Peyer's patch (tissue), 4 donors: Measurements from ENCODE around the gene POU2AF3. TPM values are rescaled to one million over a fixed set of nuclear protein-coding genes. Genes with fewer than 3 reads are reported as not detected.

Experiments
- DNase-seq, 3 donors: peaks; one replicate each; pipeline ENCODE4 v3.0.0-alpha.2; 2017 to 2019
- H3K27ac ChIP-seq, 4 donors: fragments of 200-600 bp; sonication (generic); one replicate each; pipeline ENCODE4 v1.5.1; 2016 to 2019
- H3K27me3 ChIP-seq, 2 donors: fragments of 200-600 bp; sonication (generic); one replicate each; pipeline ENCODE4 v1.5.1; 2019
- H3K36me3 ChIP-seq, 3 donors: fragments of 200-600 bp; sonication (generic); one replicate each; pipeline ENCODE4 v1.5.1; 2016 to 2019
- H3K4me1 ChIP-seq, 4 donors: fragments of 200-600 bp; sonication (generic); one replicate each; pipeline ENCODE4 v1.5.1; 2016 to 2019
- H3K4me3 ChIP-seq, 4 donors: fragments of 200-600 bp; sonication (generic); 1 replicate in 3 of 4; 2 replicates in 1 of 4; pipeline ENCODE4 v1.5.1; 2016 to 2019; ENCODE audit warnings: mild to moderate bottlenecking in 1 of 4
- H3K9me3 ChIP-seq, 4 donors: fragments of 200-600 bp; sonication (generic); one replicate each; pipeline ENCODE4 v1.5.1; 2016 to 2019; ENCODE audit warnings: mild to moderate bottlenecking in 1 of 4
- POLR2A ChIP-seq, 2 donors: fragments of 450-650 bp; IDR thresholded peaks; one replicate each; pipeline ENCODE4 v1.5.1; 2017; ENCODE audit warnings: antibody characterized with exemption in 2 of 2, mild to moderate bottlenecking in 2 of 2, moderate library complexity in 2 of 2
- total RNA-seq, 4 donors: library from RNA; depleted of rRNA; stranded (reverse); fragments of >200 nt; gene quantifications; one replicate each; pipeline ENCODE4 v1.1.0, GENCODE V29; 2016
- TF ChIP-seq, protein P1 (sequence below), 6 experiments: fragments of 450-650 bp in 4 of 6; fragments of 200-600 bp in 2 of 6; sonication (generic) in 1 of 6; IDR thresholded peaks; one replicate each; pipeline ENCODE4 v1.5.1; 2017 to 2019; ENCODE audit warnings: antibody characterized with exemption in 6 of 6, mild to moderate bottlenecking in 3 of 6, moderate library complexity in 1 of 6

The POU2AF3 gene
- total RNA-seq, 4 donors from 2014 or later, result 2.5 to 14.9 (median 11.4) TPM

DNA sequence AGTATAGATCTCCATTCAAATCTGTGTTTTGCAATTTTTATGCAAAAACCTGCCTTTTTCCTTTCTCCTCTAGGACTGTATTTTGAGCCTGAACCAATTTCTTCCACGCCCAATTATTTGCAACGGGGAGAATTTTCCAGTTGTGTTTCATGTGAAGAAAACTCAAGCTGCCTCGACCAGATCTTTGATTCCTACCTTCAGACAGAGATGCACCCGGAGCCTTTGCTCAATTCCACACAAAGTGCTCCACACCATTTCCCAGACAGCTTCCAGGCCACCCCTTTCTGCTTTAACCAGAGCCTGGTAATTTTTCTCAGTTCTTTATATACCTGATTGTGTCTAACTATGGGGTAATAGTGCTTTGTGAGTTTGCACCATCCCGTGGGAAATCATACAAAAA is 8.0 kb downstream of the POU2AF3 start:
- Histone ChIP-seq H3K4me3 (no peak overlapping the region), H3K27ac (no peak overlapping the region), H3K27me3 (no peaks in the 10 kb centered on the region), H3K36me3 (no peaks in the 10 kb centered on the region), H3K9me3 (no peaks in the 10 kb centered on the region), H3K4me1 (peaks cover 0 to 25% (median 0%) of the 10 kb centered on the region in 4 donors)
- DNase-seq, result no peak
- TF ChIP-seq, protein P1, sequence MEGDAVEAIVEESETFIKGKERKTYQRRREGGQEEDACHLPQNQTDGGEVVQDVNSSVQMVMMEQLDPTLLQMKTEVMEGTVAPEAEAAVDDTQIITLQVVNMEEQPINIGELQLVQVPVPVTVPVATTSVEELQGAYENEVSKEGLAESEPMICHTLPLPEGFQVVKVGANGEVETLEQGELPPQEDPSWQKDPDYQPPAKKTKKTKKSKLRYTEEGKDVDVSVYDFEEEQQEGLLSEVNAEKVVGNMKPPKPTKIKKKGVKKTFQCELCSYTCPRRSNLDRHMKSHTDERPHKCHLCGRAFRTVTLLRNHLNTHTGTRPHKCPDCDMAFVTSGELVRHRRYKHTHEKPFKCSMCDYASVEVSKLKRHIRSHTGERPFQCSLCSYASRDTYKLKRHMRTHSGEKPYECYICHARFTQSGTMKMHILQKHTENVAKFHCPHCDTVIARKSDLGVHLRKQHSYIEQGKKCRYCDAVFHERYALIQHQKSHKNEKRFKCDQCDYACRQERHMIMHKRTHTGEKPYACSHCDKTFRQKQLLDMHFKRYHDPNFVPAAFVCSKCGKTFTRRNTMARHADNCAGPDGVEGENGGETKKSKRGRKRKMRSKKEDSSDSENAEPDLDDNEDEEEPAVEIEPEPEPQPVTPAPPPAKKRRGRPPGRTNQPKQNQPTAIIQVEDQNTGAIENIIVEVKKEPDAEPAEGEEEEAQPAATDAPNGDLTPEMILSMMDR (IDR thresholded peaks at IDR 0.05), result no peak
- no peak for TF ChIP-seq POLR2A (IDR thresholded peaks at IDR 0.05)

DNA sequence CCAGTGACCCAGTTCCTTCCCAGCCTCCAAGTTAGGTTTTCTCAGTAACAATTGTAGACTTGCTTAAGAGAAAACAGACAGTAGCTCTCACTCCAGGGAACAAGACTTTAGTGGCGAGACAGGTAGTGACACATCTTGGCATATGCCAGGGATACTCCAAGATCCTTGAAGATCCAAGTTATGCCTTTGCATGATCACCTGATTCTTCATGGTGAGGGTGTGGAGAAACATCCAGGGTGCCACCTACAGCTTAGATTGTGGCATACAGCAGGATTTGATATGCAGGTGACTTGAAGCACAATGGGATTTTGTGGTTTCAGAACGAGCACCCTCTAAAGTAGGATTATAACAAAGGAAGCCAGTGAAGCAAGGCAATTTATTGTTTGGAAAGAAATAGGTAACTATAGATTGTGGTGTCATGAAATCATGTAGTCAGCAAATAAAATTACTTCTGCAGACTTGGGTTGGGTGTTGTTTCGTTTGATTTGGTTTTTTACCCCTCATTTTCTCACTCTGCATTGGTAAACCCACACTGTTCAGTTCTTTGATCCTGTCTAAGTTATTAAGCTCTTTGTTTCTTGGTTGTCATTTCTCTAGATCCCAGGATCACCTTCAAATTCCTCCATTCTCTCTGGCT is 9.2 kb downstream of the POU2AF3 start:
- DNase-seq, result no peak
- Histone ChIP-seq H3K4me1 (peaks cover 0 to 15% (median 0%) of the 10 kb centered on the region in 4 donors), H3K4me3 (no peak overlapping the region), H3K36me3 (no peaks in the 10 kb centered on the region), H3K9me3 (no peaks in the 10 kb centered on the region), H3K27me3 (no peaks in the 10 kb centered on the region), H3K27ac (peak overlapping the region in 2 of 4 donors; percentile 6 to 48)
- TF ChIP-seq, protein P1 (IDR thresholded peaks at IDR 0.05), result peak in 3 of 6 experiments; percentile 29 to 39 (median 31)
- TF ChIP-seq POLR2A (IDR thresholded peaks at IDR 0.05), result no peak

DNA sequence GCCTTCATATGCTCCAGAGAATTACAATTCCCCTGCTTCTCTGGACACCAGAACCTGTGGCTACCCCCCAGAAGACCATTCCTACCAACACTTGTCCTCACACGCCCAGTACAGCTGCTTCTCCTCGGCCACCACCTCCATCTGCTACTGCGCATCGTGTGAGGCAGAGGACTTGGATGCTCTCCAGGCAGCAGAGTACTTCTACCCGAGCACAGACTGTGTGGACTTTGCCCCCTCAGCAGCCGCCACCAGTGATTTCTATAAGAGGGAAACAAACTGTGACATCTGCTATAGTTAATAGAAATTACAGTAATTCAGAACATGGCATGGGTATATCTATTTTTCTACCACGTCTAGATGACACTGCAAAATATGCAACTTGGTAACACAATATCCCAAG is 9.8 kb downstream of the POU2AF3 start:
- H3K27ac ChIP-seq, result peak overlapping the region in 2 of 4 donors; percentile 6 to 48
- peaks cover 0 to 10% (median 0%) of the 10 kb centered on the region in 4 donors for H3K4me1 ChIP-seq
- no peaks in the 10 kb centered on the region for H3K9me3 ChIP-seq
- no peaks in the 10 kb centered on the region for H3K36me3 ChIP-seq
- no peak overlapping the region for H3K4me3 ChIP-seq
- peak in 2 of 3 donors; percentile 87 to 92 for DNase-seq
- no peaks in the 10 kb centered on the region for H3K27me3 ChIP-seq
- TF ChIP-seq, protein P1 (IDR thresholded peaks at IDR 0.05), result no peak
- TF ChIP-seq POLR2A (IDR thresholded peaks at IDR 0.05), result no peak

DNA sequence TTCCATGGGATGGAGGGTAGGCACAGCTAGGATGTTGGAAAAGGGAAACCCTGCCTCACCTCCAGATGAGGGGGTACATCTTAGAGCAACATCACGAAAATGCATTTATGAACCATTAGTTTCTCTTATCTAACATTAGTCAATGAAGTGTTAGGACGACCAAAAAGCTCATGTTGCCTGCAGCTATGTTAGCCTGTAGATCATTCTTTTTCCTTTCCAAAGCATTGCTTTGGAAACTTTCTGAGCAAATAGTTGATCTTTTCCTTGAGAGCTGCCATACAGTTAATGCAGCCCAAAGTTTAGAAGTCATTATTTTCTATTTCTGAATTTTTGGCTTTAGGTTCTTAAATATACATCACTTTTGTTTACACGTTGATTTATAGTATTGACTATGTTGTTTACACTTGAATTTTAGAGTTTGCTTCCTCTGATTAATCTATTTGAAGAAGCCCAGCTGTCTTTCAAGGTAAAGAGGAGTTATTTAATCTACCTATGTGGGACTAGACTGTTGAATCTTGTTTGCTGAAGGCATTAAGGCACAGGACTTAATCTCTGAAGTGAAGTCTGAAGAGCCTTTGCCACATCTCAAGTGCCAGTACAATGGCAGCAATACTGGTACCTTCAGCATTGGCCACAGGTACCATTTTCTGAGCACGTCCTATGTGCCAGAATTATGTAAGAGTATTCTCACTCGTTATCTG is 11.0 kb downstream of the POU2AF3 start:
- TF ChIP-seq, protein P1 (IDR thresholded peaks at IDR 0.05), result no peak
- TF ChIP-seq POLR2A (IDR thresholded peaks at IDR 0.05), result no peak
- no peaks in the 10 kb centered on the region for H3K36me3 ChIP-seq
- H3K27me3 ChIP-seq, result no peaks in the 10 kb centered on the region
- no peaks in the 10 kb centered on the region for H3K9me3 ChIP-seq
- H3K4me1 ChIP-seq, result peaks cover 0 to 5% (median 0%) of the 10 kb centered on the region in 4 donors
- H3K4me3 ChIP-seq, result no peak overlapping the region
- no peak for DNase-seq
- H3K27ac ChIP-seq, result no peak overlapping the region

DNA sequence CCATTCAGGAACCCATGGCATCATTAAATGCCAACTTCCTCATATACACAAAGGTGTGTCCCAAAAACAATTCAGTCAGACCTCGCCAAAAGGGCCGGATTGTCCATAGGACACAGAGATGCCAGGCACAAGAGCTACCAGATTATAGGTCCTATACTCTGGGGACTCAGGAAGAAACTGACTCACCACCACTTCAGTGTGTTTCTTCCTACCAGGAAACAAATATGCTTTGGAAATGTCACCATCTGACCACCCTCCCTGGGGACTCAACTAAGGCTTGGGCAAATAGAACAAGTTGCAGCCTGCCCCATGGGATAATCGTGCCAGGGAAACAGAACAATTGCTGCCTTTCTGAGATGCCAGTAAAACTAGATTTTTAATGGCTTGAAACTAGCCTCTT is 11.7 kb downstream of the POU2AF3 start:
- Histone ChIP-seq H3K36me3 (no peaks in the 10 kb centered on the region), H3K4me1 (peaks cover 0 to 5% (median 0%) of the 10 kb centered on the region in 4 donors), H3K9me3 (no peaks in the 10 kb centered on the region), H3K27ac (no peak overlapping the region), H3K4me3 (no peak overlapping the region), H3K27me3 (no peaks in the 10 kb centered on the region)
- TF ChIP-seq POLR2A (IDR thresholded peaks at IDR 0.05), result no peak
- TF ChIP-seq, protein P1 (IDR thresholded peaks at IDR 0.05), result no peak
- DNase-seq, result no peak
